Suppressor macrophage (primary cell): ENCODE data around the gene GALNTL6.
A peak's percentile ranks its signal among the peaks of the same experiment; 100 is the strongest.
"Not testable (repeated sequence)": the region's sequence is repeated elsewhere in the genome, so short reads cannot be mapped to it uniquely, and the experiment has no call there.

Experiments used
- DNase-seq, 4 experiments: peaks; one replicate each; pipeline ENCODE4 v3.0.0-alpha.2; 2020 to 2022

The GALNTL6 gene

DNA sequence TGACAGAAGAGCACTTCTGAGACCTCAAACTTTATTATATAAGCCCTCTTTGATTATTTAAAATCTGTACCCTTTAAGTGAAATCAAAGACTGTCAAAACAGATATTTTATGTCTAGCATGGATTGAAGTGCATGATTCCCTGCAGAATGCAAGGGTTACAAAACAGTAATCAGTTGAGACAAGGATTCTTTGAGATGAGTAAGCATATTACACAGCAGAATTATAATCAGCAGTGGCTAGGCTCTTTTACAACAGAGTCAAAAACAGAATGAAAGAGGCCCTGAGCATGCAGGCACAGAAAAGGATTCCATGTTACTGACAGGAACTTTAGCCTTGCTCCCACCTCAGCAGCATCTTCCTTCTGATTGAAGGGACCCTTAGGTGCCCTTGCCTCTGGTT is 867.5 kb downstream of the GALNTL6 start:
- DNase-seq: no peak

DNA sequence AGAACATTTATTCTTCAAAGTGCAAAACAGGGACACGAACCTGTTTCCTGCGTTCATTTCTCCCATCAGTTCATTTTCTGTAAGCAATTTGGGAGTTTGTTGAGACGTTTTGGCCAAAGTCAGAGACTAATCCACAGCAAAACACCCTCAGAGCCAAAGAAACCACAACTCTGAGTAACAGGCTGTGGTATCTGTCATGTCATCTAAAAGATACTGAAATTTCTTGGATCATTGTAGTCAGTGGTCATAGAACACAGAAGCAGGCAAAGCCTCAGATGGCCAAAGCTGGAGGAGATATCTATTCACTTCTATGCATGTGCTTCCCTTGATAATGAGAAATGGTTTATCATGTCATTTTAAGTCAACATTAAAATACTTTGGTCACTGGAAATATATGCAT is 869.8 kb downstream of the GALNTL6 start:
- no peak for DNase-seq

DNA sequence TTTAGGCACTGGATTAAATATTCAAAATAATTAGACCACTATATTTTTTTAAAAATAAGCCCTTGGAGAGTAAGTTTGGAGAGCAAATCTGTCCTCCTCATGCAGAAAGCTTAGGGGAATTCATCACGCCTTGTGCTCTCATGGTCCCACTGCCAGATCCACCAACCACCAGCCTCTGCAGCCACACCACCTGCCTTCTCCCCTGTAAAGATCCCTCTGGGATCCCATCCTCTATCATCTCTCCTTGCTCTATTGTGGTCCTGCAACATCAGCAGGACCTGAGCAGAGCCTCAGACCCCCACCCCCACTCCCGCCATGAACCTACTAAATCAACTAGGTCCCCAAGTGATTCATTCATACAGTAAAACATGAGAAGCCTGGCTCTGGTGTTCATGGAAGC is 872.8 kb downstream of the GALNTL6 start:
- no peak for DNase-seq

DNA sequence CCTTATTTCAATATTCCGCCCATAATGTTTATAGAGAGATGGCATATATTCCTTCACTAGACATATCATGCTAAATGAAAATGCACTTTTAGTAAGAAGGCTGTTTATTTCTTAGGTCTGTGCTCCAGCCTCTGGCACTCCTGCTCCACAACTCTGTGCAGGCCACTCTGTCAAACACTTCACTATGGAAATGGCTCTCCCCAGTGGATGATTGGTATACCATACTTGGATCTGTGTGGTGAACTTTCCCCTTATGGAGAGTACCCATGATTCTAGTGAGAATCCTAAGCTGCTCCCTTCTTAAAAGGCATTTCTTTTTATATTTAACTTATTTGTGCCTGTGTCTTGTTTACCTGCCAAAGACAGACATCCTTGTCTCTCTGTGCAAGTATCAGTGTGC is 875.3 kb downstream of the GALNTL6 start:
- no peak for DNase-seq

DNA sequence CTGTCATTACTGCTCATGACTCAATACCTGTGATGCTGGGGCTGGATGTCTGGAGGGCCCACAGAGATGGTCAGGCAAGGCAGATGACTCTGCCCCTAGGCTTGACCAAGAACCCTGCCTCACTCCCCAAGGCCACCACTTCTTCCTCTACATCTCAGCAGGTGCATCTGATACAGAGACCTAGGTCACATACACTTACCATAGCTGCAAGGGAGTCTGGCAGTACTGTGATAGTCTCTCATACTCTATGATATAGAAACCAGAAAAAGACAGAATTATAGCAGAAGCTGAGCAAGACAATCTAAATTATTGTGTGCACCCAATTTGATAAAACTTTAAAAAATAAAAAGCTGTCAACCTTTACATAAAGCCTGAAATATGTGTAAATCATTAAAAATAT is 878.3 kb downstream of the GALNTL6 start:
- no peak for DNase-seq

DNA sequence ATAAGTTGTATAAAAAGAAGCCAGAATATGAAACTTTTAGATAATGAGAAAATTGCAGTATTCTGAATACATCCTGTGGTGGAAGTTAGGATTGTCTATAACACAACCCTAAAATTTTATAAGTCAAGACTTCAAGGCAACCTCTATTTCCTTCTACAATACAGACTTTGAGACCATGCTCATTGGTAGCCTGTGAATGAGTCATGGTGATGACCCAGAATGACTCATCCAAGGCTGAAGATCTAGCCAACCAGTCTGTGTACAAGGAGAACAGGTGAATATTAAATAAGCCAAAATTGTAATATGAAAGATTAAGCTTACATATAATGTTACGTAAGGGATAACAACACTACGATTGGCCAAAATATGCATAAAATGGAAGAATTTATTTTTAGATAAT is 879.5 kb downstream of the GALNTL6 start:
- DNase-seq: no peak

DNA sequence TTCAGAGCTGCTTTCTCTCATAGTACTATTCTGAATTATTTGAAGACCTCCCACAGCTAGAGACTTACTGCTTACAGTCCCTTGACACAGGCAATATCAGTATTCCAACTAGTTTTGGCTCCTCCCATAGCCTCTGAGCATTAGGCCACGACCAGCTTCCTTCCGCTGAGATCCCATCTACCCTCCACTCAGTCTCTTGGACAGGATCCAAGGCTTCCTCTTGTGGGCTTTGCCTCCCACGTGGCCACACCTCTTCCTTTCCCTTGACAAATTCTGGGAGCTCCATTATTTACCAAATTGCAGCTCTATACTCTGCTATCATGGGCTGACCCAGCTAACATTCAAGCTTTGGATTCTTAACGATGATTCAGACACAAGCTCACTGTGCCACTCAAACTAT is 885.1 kb downstream of the GALNTL6 start:
- no peak for DNase-seq

DNA sequence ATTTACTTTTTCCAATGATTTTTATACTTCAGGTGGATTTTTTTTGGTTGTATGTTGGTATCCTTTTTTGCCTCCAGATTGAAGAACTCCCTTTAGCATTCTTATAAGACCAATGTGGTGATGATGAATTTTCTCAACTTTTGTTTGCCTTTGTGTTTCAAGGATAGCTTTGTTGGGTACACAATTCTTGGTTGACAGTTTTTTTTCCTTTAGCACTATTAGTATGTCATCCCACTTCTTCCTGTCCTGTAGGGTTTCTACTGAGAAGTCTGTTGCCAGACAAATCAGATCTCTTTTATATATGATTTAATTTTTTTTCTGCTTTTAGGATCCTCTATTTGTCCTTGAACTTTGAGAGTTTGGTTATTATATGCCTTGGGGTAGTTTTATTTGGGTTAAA is 892.4 kb downstream of the GALNTL6 start:
- no peak for DNase-seq

DNA sequence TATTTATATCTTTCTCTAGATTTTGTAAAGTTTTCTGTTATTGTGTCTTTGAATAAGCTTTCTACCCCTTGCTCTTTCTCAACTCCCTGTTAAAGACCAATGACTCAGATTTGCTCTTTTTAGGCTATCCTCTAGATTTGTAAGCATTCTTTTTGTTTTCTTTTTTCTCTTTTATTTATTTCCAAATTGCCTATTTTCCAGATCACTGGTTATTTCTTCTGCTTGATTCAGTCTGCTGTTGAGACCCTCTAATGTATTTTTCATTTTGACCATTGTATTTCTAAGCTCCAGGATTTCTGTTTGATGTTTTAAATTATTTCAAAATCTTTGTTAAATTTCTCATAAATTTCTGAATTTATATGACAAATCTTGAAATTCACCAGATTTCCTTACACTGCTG is 892.8 kb downstream of the GALNTL6 start:
- DNase-seq: no peak

DNA sequence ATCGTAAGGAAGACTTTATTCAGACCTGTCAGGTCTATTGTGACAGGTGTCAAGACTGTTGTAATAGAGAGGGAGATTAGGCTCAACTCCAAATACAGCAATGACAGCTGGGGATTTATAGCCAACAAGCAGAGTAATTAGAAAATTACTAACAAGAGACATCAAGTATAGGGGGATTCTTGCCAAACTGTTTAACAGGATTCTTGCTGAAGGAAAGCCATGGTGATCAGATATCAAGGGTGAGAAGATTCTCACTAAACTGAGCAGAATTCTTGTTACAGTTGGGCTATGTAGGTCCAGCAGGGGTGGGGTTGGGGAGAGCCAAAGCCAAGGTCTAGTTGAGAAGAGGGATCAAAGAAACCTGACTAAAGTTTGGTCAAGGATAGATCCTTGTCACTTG is 894.4 kb downstream of the GALNTL6 start:
- no peak for DNase-seq

DNA sequence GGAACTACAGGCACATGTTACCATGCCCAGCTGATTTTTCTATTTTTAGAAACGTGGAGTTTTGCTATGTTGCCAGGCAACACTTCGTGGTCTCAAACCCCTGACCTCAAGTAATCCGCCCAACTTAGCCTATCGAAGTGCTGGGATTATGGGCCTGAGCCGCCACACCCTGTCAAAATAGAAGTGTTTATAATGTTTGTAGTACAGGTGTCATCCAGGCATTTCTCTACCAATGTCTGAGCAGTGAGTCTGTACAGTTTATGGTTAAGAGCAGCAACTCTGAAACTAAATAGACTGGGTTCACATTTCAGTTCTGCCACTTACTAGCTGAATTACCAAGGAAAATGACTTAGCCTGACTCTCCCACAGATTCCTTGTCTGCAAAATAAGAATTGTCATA is 895.0 kb downstream of the GALNTL6 start:
- DNase-seq: no peak

DNA sequence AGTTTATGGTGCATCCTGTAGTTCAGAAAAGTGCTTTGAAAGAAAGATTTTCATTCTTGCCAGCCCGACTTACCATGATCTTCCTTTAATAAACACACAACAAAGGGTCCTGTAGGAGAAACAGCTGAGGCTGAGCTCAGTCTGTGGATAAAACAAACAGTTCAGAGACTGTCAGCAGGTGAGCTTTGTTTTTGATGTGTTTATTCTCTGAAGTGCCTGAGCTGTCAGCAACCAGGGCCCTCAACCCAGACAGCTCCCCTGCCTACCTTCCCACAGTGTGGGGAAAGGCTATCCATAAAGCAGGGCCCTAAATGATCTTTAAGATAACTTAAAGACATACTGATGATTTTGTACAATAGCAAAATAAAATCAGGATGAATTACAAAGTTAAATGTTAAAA is 896.2 kb downstream of the GALNTL6 start:
- no peak for DNase-seq

DNA sequence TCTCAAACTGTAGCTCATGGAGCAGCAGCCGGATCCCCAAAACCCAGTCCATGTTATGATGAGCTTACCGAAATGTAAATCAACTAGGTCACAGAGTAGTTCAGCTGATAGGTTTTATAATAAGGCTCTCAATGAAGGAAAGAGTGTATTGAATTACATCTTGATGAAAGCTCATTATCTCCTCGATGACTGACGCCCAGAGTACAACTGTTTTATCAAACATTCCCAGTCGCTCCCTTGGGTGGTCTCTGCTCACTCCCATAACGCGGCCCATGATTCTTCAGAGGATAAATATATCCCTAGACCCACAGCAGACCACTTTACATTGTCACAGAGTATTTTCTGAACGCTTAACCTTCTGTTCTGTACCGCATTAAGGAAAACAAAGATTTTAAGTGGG is 903.1 kb downstream of the GALNTL6 start:
- DNase-seq: no peak

DNA sequence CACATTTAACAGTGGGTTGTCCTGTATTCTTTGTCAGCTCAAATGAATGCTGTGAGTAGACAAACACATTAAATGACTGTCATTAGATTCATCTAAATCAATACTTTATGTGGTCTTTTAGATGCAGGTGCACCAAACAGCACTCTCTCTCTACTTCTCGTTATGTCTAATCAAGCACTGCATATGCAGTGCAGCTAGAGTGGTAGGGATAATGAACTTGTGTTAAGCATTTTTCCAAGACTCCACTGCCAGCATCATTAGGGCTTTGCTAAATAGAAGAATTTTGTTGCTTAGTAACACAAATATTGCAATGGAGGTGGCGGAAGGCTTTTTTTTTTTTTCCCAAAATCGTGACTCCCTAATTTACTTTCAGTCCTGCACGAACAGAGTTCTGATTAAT is 908.5 kb downstream of the GALNTL6 start:
- no peak for DNase-seq

DNA sequence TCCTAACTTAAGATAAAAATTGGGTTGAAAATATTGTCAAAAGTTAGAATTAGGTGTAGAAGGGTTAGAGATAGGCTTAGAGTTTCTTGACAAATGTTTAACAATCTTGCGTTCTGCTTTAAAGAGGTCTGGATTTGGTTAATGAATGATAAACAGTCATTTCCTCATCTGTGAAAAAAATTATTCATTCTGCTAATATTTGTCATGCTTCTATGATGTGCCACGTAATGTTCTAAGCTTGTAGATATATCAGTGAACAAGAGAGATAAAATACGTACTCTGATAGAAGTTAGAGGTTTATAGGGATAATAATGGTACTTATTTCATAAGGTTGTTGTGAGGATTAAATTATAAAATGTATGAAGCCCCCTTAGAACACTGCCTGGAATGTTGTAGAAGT is 912.4 kb downstream of the GALNTL6 start:
- no peak for DNase-seq

DNA sequence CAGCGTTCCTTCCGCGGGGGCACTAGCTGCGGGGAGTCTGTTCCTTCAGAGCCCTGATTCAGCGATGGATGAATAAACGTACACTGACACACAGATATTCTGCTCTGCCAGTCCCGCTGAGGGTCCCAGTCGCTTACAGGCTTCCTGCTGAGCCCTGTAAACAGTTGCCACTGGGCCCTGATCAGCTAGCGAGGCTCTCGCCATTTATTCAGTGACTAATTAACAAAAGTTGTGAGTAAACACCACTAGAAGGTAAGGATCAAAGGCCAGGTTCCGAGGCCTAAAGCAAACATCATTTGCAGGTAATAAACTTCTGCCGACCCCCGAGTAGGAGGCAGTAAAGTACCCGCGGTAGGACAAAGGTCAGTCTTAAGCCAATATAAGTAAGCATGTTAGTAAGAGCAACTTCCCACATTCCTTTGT is 912.8 kb downstream of the GALNTL6 start:
- no peak for DNase-seq

DNA sequence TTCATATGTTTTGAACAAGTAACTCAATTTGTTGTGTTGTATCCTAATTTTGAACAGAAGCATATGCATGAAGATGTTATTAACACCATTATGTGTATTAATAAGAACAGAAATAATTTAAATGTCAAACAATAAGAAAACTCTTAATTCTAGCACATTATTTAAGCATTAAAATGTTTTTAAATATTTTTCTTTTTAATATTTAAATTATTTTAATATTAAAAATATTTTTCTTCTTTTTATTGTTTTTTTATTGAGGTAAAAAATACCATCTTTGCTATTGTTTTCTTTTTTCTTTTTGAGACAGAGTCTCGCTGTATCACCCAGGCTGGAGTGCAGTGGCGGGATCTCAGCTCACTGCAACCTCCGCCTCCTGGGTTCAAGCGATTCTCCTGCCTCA is 914.4 kb downstream of the GALNTL6 start:
- no peak for DNase-seq

DNA sequence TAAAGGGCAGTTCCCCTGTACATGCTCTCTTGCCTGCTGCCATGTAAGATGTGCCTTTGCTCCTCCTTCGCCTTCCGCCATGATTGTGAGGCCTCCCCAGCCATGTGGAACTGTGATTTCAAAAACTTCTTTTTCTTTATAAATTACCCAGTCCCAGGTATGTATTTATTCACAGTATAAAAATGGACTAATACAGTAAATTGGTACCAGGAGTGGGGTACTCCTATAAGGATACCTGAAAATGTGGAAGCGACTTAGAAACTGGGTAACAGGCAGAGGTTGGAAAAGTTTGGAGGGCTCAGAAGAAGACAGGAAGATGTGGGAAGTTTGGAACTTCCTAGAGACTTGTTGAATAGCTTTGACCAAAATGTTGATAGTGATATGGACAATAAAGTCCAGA is 920.4 kb downstream of the GALNTL6 start:
- not testable (repeated sequence) for DNase-seq

DNA sequence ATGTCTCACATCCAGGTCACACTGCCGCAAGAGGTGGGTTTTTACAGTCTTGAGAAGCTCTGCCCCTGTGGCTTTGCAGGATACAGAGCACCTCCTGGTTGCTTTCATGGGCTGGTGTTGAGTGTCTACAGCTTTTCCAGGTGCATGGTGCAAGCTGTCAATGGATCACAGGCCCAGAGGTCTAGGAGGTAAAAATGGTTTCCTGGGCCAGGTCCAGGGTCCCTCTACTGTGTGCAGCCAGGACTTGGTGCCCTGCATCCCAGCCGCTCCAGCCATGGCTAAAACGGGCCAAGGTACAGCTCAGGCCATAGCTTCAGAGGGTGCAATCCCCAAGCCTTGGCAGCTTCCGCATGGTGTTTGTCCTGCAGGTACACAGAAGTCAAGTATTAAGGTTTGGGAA is 921.4 kb downstream of the GALNTL6 start:
- DNase-seq: no peak

DNA sequence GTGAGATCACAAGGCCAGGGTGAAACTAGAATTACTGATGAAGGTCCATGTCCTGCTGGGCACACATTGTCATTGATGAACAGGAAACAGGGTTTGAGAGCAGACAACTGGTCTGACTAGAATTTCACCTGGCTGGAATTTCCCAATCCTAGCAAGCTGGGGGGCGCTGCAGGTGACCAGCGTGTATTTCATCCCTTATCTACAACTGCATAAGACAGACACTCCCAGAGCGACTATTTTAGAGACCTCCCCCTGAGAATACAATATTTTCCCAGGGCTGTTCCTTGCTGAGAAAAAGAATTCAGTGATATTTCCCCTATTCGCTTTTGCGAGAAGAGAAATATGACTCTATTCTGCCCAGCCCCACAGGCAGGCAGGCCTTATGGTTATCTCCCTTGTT is 922.8 kb downstream of the GALNTL6 start:
- DNase-seq: no peak

DNA sequence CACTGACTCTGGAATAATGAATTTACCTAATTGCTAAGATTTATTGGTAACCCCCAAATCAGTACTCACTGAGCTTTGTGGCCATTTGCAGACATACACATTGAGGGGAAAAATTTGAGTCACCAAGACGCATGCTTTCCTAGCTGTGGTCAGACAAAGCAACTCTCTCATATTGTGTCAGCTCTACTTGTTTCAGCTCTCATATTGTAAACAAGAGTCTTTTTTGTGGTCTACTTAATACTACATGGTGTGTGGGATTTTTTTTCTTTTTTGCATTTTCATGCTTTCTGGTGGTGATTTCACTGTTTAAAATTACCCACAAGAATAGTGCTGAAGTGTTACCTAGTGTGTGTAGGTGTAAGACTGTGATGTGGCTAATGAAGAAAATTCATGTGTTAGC is 927.2 kb downstream of the GALNTL6 start:
- no peak for DNase-seq

DNA sequence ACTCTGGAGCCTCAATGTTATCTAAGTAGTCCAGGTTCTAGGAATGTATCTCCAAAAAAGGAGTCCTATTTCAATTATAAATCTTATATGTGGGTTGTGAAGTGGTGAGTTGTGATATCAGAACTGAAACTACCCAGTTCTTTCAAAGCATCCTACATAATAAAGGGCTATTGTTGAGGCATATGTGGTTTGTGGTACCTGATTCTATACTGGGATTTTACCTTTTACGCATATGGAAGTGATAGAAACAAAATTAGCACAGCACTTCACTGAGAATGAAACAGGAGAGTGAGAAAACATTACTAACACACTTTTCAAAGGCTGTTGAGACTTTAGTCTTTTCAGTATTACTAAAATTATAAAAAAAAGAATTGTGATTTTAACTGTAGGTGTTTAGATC is 937.7 kb downstream of the GALNTL6 start:
- no peak for DNase-seq

DNA sequence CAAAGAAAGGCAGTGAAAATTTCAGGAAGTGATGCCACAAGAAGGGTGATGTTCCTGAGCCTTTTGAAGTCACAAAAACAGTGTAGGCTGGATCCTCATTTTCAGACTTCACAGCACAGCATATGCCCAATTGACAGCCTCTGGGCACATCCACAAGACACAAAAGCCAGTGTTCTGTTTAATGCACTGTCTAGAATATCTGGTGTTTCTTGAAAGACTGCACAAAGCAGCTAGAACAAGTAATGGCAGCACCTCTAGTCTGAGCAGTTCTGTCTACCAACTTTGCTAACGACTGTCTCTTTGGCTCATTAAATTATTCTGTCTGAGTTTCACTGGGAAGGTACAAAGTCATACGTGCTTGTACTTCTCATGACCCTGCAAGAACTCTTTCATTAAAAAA is 938.3 kb downstream of the GALNTL6 start:
- DNase-seq: no peak

DNA sequence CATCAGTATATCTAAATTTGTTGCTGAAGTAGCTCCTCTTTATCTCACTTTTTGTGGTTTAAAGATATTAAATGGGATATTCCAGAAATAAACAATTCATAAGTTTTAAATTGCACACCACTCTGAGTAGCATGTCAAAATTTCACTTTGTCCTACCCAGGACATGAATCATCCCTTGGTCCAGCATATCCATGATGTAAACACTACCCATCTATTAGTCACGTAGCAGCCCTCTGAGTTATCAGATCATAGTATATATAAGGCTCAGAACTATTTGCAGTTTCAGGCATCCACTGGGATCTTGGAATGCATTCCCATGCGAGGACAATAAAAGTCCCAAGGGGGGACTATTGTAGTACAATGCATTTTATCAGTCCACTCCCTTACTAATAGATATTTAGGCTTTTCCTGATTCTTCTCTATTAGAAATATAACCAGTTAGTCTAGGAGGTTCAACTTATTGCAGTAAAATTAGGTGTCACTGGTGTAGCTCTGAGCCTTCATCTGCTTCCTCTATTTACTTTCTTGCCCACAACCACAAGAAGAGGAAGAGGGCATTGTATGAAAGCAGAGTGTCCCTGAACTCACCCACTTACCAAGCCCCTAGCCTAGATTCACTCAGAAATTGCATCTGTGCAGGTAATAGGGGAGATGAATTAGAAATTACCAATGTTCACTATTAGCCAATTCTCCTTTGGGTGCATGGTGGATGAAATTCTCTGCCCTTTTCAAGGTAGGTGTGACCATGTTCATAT is 945.6 kb downstream of the GALNTL6 start:
- peak; percentile 5 to 58 (median 31) for DNase-seq

DNA sequence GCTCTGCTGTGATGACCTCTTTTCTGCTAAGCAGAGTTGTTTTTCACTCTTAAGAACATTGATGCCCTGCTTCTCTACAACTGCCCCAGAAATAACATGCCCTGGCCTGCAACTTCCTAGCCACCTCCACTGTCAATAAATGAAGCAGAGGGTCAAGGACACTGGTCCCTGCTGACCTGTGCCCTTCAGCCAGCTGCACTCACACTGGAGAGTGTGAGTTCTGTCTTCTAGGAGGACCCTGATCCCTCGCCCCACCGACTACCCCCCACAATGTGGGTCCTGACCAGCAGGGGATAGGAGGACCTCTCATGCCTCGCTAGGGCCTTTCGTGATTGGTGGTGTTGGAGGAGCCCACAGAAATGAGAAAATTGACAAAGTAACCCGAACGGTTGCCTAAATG is 947.3 kb downstream of the GALNTL6 start:
- no peak for DNase-seq
